GM12878 (cell line): ENCODE results near the gene AMBRA1. TPM values are rescaled to one million over a fixed set of nuclear protein-coding genes. Genes with fewer than 3 reads are reported as not detected.

Experiments
- ATF7 ChIP-seq: fragments of 450-650 bp; IDR thresholded peaks from 2 replicates; pipeline ENCODE4 v1.6.1; 2016; ENCODE audit warnings: low read depth, mild to moderate bottlenecking
- polyA plus RNA-seq, 11 experiments: library from polyadenylated mRNA; depleted of rRNA in 4 of 11; unstranded in 6 of 11; stranded (reverse) in 5 of 11; fragments of >200 nt; fragmentation: Nextera tagmentation in 4 of 11; fragmentation: Illumina TruSeq in 1 of 11; extraction: Ambion mirVana in 4 of 11; extraction: Trizol in 1 of 11; gene quantifications; 1 replicate in 1 of 11; 2 replicates in 10 of 11; pipeline versions ENCODE4 v1.2.1 to v1.2.3, GENCODE V29; 2011 to 2016; ENCODE audit warnings: inconsistent platforms in 2 of 11, missing spikeins in 2 of 11, low read depth in 1 of 11
- total RNA-seq, 4 experiments: library from RNA; depleted of rRNA in 3 of 4; stranded (reverse); fragments of >200 nt in 3 of 4; fragmentation: Illumina TruSeq in 1 of 4; extraction: Trizol in 1 of 4; gene quantifications; 2 replicates each; pipeline versions ENCODE4 v1.2.1 to v1.2.3, GENCODE V29; 2013 to 2021
- TF ChIP-seq, protein P1 (sequence below): fragments of 450-650 bp; conservative IDR thresholded peaks from 2 replicates; pipeline ENCODE4 v1.6.1; 2017; ENCODE audit warnings: mild to moderate bottlenecking, moderate library complexity
- TF ChIP-seq, protein P2 (sequence below): fragments of 450-650 bp; IDR thresholded peaks from 2 replicates; pipeline ENCODE4 v1.6.1; 2017; ENCODE audit warnings: mild to moderate bottlenecking
- TF ChIP-seq, protein P3 (sequence below): fragments of 450-650 bp; formaldehyde crosslinking; IDR thresholded peaks from 2 replicates; pipeline ENCODE4 v1.4.0; 2022; ENCODE audit warnings: mild to moderate bottlenecking, moderate library complexity
- TF ChIP-seq, protein P4 (sequence below): fragments of 450-650 bp; IDR thresholded peaks from 2 replicates; pipeline ENCODE4 v1.6.1; 2016; ENCODE audit warnings: mild to moderate bottlenecking

Gene AMBRA1
- total and polyA plus RNA-seq, 10 of the 15 experiments (the other 5 are each of a cell fraction or from before 2014, with no cell fraction given), result 0.57 to 34.3 (median 13.7) TPM

DNA sequence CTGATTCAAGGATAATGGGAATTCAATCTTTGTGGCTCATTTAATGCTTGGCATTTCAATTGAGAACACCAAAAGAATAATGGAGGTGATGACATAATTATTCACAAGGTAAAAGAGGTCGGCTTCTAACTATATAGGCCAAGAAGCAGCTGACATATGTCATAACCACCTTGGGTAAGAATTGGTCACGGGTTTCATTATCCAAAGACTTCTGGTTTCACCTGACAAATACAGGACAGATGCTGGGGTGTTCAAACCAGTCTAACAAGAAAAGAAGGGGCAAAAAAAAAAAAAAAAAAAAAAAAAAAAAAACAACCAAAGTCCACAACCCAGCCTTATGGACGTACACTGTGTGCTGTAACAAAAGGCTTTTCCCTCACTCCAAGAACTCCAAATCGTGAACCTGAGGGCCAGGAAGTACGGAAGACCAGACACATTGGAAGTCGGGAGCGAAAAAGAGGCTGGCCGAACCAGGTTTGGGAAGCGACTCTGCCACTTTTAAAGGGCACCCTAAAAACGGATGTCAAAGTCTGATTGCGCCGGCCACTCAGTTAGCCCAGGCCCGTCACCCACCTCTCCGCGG is 22.8 kb upstream of the AMBRA1 start (continued):
- TF ChIP-seq, protein P1, sequence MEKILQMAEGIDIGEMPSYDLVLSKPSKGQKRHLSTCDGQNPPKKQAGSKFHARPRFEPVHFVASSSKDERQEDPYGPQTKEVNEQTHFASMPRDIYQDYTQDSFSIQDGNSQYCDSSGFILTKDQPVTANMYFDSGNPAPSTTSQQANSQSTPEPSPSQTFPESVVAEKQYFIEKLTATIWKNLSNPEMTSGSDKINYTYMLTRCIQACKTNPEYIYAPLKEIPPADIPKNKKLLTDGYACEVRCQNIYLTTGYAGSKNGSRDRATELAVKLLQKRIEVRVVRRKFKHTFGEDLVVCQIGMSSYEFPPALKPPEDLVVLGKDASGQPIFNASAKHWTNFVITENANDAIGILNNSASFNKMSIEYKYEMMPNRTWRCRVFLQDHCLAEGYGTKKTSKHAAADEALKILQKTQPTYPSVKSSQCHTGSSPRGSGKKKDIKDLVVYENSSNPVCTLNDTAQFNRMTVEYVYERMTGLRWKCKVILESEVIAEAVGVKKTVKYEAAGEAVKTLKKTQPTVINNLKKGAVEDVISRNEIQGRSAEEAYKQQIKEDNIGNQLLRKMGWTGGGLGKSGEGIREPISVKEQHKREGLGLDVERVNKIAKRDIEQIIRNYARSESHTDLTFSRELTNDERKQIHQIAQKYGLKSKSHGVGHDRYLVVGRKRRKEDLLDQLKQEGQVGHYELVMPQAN, result 0 out of 2 replicates have a peak, but pooled peaks have one; percentile 51
- TF ChIP-seq, protein P2, sequence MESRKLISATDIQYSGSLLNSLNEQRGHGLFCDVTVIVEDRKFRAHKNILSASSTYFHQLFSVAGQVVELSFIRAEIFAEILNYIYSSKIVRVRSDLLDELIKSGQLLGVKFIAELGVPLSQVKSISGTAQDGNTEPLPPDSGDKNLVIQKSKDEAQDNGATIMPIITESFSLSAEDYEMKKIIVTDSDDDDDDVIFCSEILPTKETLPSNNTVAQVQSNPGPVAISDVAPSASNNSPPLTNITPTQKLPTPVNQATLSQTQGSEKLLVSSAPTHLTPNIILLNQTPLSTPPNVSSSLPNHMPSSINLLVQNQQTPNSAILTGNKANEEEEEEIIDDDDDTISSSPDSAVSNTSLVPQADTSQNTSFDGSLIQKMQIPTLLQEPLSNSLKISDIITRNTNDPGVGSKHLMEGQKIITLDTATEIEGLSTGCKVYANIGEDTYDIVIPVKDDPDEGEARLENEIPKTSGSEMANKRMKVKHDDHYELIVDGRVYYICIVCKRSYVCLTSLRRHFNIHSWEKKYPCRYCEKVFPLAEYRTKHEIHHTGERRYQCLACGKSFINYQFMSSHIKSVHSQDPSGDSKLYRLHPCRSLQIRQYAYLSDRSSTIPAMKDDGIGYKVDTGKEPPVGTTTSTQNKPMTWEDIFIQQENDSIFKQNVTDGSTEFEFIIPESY, result no peak
- TF ChIP-seq, protein P3, sequence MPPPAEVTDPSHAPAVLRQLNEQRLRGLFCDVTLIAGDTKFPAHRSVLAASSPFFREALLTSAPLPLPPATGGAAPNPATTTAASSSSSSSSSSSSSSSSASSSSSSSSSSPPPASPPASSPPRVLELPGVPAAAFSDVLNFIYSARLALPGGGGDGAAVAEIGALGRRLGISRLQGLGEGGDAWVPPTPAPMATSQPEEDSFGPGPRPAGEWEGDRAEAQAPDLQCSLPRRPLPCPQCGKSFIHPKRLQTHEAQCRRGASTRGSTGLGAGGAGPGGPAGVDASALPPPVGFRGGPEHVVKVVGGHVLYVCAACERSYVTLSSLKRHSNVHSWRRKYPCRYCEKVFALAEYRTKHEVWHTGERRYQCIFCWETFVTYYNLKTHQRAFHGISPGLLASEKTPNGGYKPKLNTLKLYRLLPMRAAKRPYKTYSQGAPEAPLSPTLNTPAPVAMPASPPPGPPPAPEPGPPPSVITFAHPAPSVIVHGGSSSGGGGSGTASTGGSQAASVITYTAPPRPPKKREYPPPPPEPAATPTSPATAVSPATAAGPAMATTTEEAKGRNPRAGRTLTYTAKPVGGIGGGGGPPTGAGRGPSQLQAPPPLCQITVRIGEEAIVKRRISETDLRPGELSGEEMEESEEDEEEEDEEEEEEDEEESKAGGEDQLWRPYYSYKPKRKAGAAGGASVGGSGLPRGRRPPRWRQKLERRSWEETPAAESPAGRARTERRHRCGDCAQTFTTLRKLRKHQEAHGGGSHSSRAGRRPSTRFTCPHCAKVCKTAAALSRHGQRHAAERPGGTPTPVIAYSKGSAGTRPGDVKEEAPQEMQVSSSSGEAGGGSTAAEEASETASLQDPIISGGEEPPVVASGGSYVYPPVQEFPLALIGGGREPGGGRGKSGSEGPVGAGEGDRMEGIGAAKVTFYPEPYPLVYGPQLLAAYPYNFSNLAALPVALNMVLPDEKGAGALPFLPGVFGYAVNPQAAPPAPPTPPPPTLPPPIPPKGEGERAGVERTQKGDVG, result no peak
- 0 out of 2 replicates have a peak, but pooled peaks have one; percentile 16 for TF ChIP-seq ATF7
- TF ChIP-seq, protein P4, sequence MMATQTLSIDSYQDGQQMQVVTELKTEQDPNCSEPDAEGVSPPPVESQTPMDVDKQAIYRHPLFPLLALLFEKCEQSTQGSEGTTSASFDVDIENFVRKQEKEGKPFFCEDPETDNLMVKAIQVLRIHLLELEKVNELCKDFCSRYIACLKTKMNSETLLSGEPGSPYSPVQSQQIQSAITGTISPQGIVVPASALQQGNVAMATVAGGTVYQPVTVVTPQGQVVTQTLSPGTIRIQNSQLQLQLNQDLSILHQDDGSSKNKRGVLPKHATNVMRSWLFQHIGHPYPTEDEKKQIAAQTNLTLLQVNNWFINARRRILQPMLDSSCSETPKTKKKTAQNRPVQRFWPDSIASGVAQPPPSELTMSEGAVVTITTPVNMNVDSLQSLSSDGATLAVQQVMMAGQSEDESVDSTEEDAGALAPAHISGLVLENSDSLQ, result 0 out of 2 replicates have a peak, but pooled peaks have one; percentile 9
